Mononuclear cell (primary cell): ENCODE results near the gene POLR2B. TPM values are rescaled to one million over a fixed set of nuclear protein-coding genes. Genes with fewer than 3 reads are reported as not detected.
"Not testable (repeated sequence)": the region's sequence is repeated elsewhere in the genome, so short reads cannot be mapped to it uniquely, and the experiment has no call there.

ENCODE experiments used
- H3K27me3 ChIP-seq: 2 replicates; pipeline ENCODE4 v1.6.0; 2011; ENCODE audit warnings: low read length, control low read depth; ENCODE audit not compliant: insufficient read depth
- H3K4me1 ChIP-seq: 2 replicates; pipeline ENCODE4 v1.5.1; 2011; ENCODE audit warnings: mild to moderate bottlenecking, low read length, control low read depth; ENCODE audit not compliant: insufficient read depth
- H3K4me3 ChIP-seq: 2 replicates; pipeline ENCODE4 v1.5.1; 2011; ENCODE audit warnings: mild to moderate bottlenecking, low read length, moderate library complexity
- H3K9me3 ChIP-seq: 2 replicates; pipeline ENCODE4 v1.5.1; 2011; ENCODE audit warnings: low read depth, mild to moderate bottlenecking, control low read depth, low read length
- total RNA-seq: library from RNA; depleted of rRNA; stranded (reverse); fragments of >200 nt; gene quantifications from one replicate; pipeline ENCODE4 v1.2.3, GENCODE V29; 2012

POLR2B gene
- total RNA-seq, 1 donor, result 70.5 TPM

GRCh38 chr4:57059890-57060716 lies 81.4 kb downstream of the POLR2B start:
- Histone ChIP-seq H3K4me1 (no peaks in the 10 kb centered on the region), H3K4me3 (no peak overlapping the region), H3K9me3 (no peaks in the 10 kb centered on the region), H3K27me3 (no peaks in the 10 kb centered on the region)

GRCh38 chr4:57060717-57061067 lies 82.0 kb downstream of the POLR2B start:
- H3K4me3 ChIP-seq, H3K9me3 ChIP-seq, H3K27me3 ChIP-seq: not testable (repeated sequence)

GRCh38 chr4:57061395-57061794 lies 82.7 kb downstream of the POLR2B start:
- Histone ChIP-seq H3K9me3 (no peaks in the 10 kb centered on the region), H3K4me3 (no peak overlapping the region), H3K4me1 (no peaks in the 10 kb centered on the region), H3K27me3 (no peaks in the 10 kb centered on the region)

More at GRCh38 chr4:57060717-57061067, 82.0 kb downstream of the POLR2B start:
- H3K4me1 ChIP-seq, result not testable (repeated sequence)

GRCh38 chr4:57063518-57063917 lies 84.8 kb downstream of the POLR2B start:
- Histone ChIP-seq H3K27me3 (no peaks in the 10 kb centered on the region), H3K4me1 (no peaks in the 10 kb centered on the region), H3K4me3 (no peak overlapping the region), H3K9me3 (no peaks in the 10 kb centered on the region)

- no peaks in the 10 kb centered on the region for H3K9me3 ChIP-seq
- no peaks in the 10 kb centered on the region for H3K4me1 ChIP-seq
- no peak overlapping the region for H3K4me3 ChIP-seq
- no peaks in the 10 kb centered on the region for H3K27me3 ChIP-seq
Measured at GRCh38 chr4:57064120-57064519, 85.4 kb downstream of the POLR2B start.

- Histone ChIP-seq H3K9me3 (no peaks in the 10 kb centered on the region), H3K4me1 (no peaks in the 10 kb centered on the region), H3K4me3 (no peak overlapping the region), H3K27me3 (no peaks in the 10 kb centered on the region)
Measured at GRCh38 chr4:57064811-57065711, 86.4 kb downstream of the POLR2B start.

- Histone ChIP-seq H3K4me3 (no peak overlapping the region), H3K27me3 (no peaks in the 10 kb centered on the region), H3K4me1 (peaks cover 2% of the 10 kb centered on the region), H3K9me3 (no peaks in the 10 kb centered on the region)
Measured at GRCh38 chr4:57065730-57066482, 87.2 kb downstream of the POLR2B start.

- Histone ChIP-seq H3K4me1 (peaks cover 10% of the 10 kb centered on the region), H3K27me3 (no peaks in the 10 kb centered on the region), H3K4me3 (no peak overlapping the region)
Measured at GRCh38 chr4:57068237-57068981, 89.7 kb downstream of the POLR2B start.

GRCh38 chr4:57070461-57070860 lies 91.8 kb downstream of the POLR2B start:
- H3K4me3 ChIP-seq, result no peak overlapping the region

More at GRCh38 chr4:57068237-57068981, 89.7 kb downstream of the POLR2B start:
- no peaks in the 10 kb centered on the region for H3K9me3 ChIP-seq

GRCh38 chr4:57071326-57071725 lies 92.6 kb downstream of the POLR2B start:
- H3K4me3 ChIP-seq, result no peak overlapping the region
- H3K4me1 ChIP-seq, result peaks cover 10% of the 10 kb centered on the region
- no peaks in the 10 kb centered on the region for H3K27me3 ChIP-seq
- H3K9me3 ChIP-seq, result no peaks in the 10 kb centered on the region

More at GRCh38 chr4:57070461-57070860, 91.8 kb downstream of the POLR2B start:
- H3K4me1 ChIP-seq, result peaks cover 10% of the 10 kb centered on the region
- no peaks in the 10 kb centered on the region for H3K9me3 ChIP-seq
- no peaks in the 10 kb centered on the region for H3K27me3 ChIP-seq

- H3K9me3 ChIP-seq, result no peaks in the 10 kb centered on the region
- H3K27me3 ChIP-seq, result no peaks in the 10 kb centered on the region
- H3K4me1 ChIP-seq, result peaks cover 10% of the 10 kb centered on the region
- H3K4me3 ChIP-seq, result no peak overlapping the region
Measured at GRCh38 chr4:57073559-57073958, 94.9 kb downstream of the POLR2B start.

GRCh38 chr4:57074744-57075143 lies 96.0 kb downstream of the POLR2B start:
- no peaks in the 10 kb centered on the region for H3K9me3 ChIP-seq
- peaks cover 10% of the 10 kb centered on the region for H3K4me1 ChIP-seq
- no peak overlapping the region for H3K4me3 ChIP-seq
- no peaks in the 10 kb centered on the region for H3K27me3 ChIP-seq

- Histone ChIP-seq H3K4me3 (no peak overlapping the region), H3K27me3 (no peaks in the 10 kb centered on the region), H3K9me3 (no peaks in the 10 kb centered on the region), H3K4me1 (peaks cover 10% of the 10 kb centered on the region)
Measured at GRCh38 chr4:57075367-57075766, 96.7 kb downstream of the POLR2B start.

GRCh38 chr4:57076646-57077045 lies 98.0 kb downstream of the POLR2B start:
- no peak overlapping the region for H3K4me3 ChIP-seq
- H3K4me1 ChIP-seq, result peaks cover 5% of the 10 kb centered on the region
- no peaks in the 10 kb centered on the region for H3K9me3 ChIP-seq
- no peaks in the 10 kb centered on the region for H3K27me3 ChIP-seq
